Mucosa of rectum (tissue), 2 donors: ENCODE data around the gene WDR4.
"Not testable (repeated sequence)": the region's sequence is repeated elsewhere in the genome, so short reads cannot be mapped to it uniquely, and the experiment has no call there.

Source experiments
- H3K27ac ChIP-seq, 2 donors: one replicate each; pipeline ENCODE4 v1.7.0; 2013; ENCODE audit warnings: inconsistent platforms in 2 of 2, low read depth in 2 of 2, low read length in 2 of 2
- H3K27me3 ChIP-seq, 2 donors: one replicate each; pipeline ENCODE4 v1.7.0; 2013; ENCODE audit warnings: low read length in 2 of 2; ENCODE audit not compliant: control insufficient read depth in 2 of 2, insufficient read depth in 2 of 2
- H3K36me3 ChIP-seq, 2 donors: one replicate each; pipeline ENCODE4 v1.7.0; 2013; ENCODE audit warnings: low read length in 2 of 2; ENCODE audit not compliant: control insufficient read depth in 2 of 2, insufficient read depth in 2 of 2
- H3K4me1 ChIP-seq, 2 donors: one replicate each; pipeline ENCODE4 v1.7.0; 2013; ENCODE audit warnings: low read length in 2 of 2, mild to moderate bottlenecking in 1 of 2; ENCODE audit not compliant: control insufficient read depth in 2 of 2, insufficient read depth in 2 of 2
- H3K4me3 ChIP-seq, 2 donors: one replicate each; pipeline ENCODE4 v1.7.0; 2013; ENCODE audit warnings: low read length in 2 of 2
- H3K9ac ChIP-seq, 2 donors: one replicate each; pipeline ENCODE4 v1.7.0; 2013; ENCODE audit warnings: low read length in 2 of 2, low read depth in 1 of 2, mild to moderate bottlenecking in 1 of 2
- H3K9me3 ChIP-seq, 2 donors: one replicate each; pipeline ENCODE4 v1.7.0; 2013; ENCODE audit warnings: low read length in 2 of 2; ENCODE audit not compliant: control insufficient read depth in 2 of 2
- donor health status: healthy.
- donor health status: Normal muscosa, but diverticular disease.

The WDR4 gene

DNA sequence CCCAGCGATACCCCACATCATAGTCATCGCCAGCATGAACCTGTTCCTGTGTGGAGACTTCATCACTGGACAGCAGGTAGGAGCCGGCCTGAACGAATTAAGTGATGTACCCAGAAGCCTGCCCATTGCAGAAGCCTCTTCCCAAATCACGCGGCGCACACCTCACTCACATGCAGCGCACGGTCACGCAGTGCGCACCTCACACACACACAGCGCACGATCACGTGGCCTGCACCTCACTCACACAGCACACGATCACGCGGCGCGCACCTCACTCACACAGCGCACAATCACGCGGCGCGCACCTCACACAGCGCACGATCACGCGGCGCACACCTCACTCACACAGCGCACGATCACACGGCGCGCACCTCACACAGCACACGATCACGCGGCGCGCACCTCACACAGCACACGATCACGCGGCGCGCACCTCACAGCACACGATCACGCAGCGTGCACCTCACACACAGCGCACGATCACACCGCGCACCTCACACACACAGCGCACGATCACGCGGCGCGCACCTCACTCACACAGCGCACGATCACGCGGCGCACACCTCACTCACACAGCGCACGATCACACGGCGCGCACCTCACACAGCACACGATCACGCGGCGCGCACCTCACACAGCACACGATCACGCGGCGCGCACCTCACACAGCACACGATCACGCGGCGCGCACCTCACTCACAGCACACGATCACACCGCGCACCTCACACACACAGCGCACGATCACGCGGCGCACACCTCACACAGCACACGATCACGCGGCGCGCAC lies 31.0 kb downstream of the WDR4 start:
- H3K9me3 ChIP-seq, H3K27ac ChIP-seq, H3K9ac ChIP-seq, H3K27me3 ChIP-seq, H3K4me3 ChIP-seq, H3K4me1 ChIP-seq: not testable (repeated sequence)
- H3K36me3 ChIP-seq = peaks cover 46 to 63% of the 10 kb centered on the region in 2 donors

DNA sequence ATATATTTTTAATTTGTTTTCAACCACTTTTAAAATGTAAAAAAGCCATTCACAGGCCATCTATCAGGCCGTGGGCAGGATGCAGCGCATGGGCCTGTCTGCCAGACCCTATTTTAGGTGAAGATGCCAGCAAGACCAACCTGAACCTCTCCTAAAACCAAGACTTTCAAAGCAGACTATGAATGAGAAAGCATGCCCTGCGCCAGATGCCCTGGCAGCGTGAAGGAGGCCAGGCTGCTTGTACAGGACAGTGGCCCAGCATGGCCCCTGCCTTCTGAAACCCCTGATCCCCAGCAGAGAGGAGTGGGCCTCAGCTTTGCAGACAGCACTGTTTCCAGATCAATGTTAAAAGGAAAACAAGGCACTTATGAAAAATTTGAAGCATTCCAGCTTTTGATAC lies 31.6 kb downstream of the WDR4 start:
- Histone ChIP-seq H3K4me3 (no peak overlapping the region), H3K27ac (no peak overlapping the region), H3K36me3 (peaks cover 44 to 61% of the 10 kb centered on the region in 2 donors), H3K27me3 (no peaks in the 10 kb centered on the region), H3K9me3 (no peaks in the 10 kb centered on the region), H3K4me1 (no peaks in the 10 kb centered on the region), H3K9ac (no peak overlapping the region)

DNA sequence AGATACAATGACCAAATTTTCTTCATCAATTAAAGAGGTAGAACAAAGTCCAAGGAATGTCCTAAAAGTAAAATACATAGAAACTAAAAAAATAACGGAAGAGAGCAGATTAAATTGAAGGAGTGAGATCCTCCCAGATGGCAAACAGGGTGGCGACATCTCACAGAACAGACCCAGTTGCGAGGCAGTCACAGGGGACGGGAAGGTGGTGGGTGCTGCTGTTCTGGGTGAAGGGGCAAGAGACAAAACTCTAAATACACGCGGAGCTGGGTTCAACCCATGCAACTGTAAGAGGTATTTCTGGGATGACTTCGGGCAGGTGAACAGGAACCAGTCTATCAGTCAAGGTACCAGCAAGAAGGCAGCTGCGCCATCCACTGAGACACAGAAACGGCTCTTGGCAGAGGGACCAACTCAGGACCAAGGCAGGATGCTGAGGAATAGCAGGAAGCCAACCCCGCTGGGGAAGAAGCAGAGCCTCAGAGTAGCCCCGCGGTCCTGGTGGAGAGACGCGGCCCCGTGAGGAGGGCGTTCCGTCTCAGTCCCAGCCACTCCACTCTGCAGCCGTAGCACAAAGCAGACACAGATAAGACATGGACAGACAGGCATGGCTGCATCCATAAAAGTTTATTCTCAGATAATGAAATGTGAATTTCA lies 32.2 kb downstream of the WDR4 start:
- no peak overlapping the region for H3K9ac ChIP-seq
- no peaks in the 10 kb centered on the region for H3K27me3 ChIP-seq
- no peak overlapping the region for H3K4me3 ChIP-seq
- no peaks in the 10 kb centered on the region for H3K9me3 ChIP-seq
- H3K36me3 ChIP-seq = peaks cover 48 to 61% of the 10 kb centered on the region in 2 donors
- no peaks in the 10 kb centered on the region for H3K4me1 ChIP-seq
- no peak overlapping the region for H3K27ac ChIP-seq

DNA sequence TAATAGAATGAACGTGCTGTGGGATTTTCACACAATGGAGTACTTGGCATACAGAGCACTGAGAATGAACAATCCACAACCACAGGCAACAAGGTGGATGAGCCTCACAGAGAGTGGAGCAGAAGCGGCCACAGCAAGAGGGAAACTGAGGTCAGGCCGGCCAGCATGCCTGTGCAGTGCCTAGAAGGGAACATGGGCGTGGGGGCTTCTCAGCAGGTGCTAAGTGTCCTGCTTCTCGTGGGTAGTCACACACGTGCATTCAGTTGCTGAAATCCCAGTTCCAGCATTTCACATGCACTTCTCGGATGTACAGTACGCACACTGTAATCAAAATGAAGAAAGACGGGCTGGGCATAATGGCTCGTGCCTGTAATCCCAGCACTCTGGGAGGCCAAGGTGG lies 33.1 kb downstream of the WDR4 start:
- peaks cover 46 to 56% of the 10 kb centered on the region in 2 donors for H3K36me3 ChIP-seq
- no peaks in the 10 kb centered on the region for H3K4me1 ChIP-seq
- H3K27me3 ChIP-seq = no peaks in the 10 kb centered on the region
- H3K27ac ChIP-seq = no peak overlapping the region
- no peak overlapping the region for H3K4me3 ChIP-seq
- H3K9ac ChIP-seq = no peak overlapping the region
- H3K9me3 ChIP-seq = no peaks in the 10 kb centered on the region

DNA sequence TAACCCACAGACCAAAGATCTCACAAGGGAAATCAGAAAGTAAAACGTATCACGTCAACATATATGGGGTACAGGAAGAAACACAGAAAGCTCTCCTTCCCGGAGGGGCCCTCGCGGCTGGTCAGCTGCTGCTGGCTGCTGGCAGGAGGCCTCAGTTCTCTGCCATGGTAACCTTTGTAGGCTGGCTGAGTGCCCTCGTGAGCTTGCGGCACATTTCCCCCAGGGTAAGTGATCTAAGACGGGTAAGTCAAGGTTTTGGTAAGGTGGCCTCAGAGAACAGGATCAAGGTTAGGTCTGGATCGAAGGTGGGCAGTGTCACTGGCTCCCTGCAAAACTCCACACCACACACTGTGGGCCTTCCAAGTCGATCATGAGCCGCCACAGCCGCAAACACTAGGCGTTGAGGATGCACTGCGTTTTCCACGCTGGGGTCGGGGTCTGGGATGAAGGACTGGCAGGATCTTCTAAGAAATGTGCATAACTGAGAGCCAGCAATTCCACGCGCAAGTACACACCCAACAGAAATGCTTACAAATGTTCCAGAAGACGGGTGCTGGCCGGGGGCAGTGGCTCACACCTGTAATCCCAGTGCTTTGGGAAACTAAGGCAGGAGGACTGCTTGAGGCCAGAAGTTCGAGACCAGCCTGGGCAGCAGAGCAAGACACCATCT lies 33.9 kb downstream of the WDR4 start:
- Histone ChIP-seq H3K4me1 (no peaks in the 10 kb centered on the region), H3K27ac (no peak overlapping the region), H3K4me3 (no peak overlapping the region), H3K9me3 (no peaks in the 10 kb centered on the region), H3K9ac (no peak overlapping the region), H3K27me3 (no peaks in the 10 kb centered on the region), H3K36me3 (peaks cover 47 to 60% of the 10 kb centered on the region in 2 donors)

DNA sequence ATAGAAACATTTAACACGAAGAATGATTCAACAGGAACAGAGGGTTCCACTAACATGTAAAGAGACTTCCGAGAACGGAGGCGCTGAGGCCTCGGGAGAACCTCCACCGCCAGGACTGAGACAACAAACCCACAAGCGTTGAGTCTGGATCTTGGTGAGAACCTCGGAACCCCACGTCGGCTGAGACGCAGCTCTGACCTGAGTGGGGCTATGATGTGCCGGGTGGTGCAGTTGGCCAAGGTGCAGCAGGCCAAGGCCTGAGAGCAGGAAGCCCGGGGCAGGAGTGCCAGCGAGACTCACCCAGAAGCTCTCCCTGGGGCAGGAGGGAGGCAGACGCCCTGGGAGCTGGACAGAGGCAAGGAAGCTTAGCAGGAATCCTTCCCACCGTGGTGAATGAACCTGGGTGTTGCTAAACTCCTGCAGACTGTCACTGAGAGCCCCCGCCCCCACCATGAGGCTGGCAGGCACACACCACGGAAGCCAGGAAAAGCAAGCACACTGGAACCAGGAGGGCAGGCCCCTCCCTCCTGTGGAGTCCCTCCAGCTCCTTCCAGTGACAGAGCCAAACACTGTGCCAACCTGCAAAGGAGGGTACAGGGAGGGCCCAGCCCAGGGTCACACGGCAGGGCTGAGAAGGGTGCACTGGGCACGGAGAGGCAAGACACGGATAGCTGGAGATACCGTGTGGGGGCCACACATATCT lies 34.8 kb downstream of the WDR4 start:
- Histone ChIP-seq H3K9me3 (no peaks in the 10 kb centered on the region), H3K4me1 (no peaks in the 10 kb centered on the region), H3K27me3 (no peaks in the 10 kb centered on the region), H3K9ac (no peak overlapping the region), H3K4me3 (no peak overlapping the region), H3K27ac (no peak overlapping the region), H3K36me3 (peaks cover 41 to 56% of the 10 kb centered on the region in 2 donors)

DNA sequence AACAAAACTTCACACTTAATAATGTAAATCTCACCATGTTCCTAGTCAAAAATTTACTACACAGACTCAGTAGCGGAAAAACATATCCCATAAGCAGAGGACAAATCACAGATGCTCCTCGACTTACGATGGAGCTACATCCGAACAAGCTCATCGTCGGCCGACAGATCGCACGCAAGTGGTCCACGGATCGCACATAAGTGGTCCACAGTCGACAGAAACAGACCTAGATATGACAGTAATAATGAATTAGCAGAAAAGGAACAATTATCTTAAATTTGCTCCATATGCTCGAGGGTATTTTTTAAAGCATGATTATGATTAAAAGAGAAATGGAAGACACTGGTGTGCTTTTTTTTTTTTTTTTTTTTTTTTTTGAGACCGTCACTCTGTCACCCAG lies 36.3 kb downstream of the WDR4 start:
- Histone ChIP-seq H3K27ac (no peak overlapping the region), H3K4me3 (no peak overlapping the region), H3K9ac (no peak overlapping the region), H3K36me3 (peaks cover 32 to 49% of the 10 kb centered on the region in 2 donors), H3K9me3 (no peaks in the 10 kb centered on the region), H3K27me3 (no peaks in the 10 kb centered on the region), H3K4me1 (no peaks in the 10 kb centered on the region)

DNA sequence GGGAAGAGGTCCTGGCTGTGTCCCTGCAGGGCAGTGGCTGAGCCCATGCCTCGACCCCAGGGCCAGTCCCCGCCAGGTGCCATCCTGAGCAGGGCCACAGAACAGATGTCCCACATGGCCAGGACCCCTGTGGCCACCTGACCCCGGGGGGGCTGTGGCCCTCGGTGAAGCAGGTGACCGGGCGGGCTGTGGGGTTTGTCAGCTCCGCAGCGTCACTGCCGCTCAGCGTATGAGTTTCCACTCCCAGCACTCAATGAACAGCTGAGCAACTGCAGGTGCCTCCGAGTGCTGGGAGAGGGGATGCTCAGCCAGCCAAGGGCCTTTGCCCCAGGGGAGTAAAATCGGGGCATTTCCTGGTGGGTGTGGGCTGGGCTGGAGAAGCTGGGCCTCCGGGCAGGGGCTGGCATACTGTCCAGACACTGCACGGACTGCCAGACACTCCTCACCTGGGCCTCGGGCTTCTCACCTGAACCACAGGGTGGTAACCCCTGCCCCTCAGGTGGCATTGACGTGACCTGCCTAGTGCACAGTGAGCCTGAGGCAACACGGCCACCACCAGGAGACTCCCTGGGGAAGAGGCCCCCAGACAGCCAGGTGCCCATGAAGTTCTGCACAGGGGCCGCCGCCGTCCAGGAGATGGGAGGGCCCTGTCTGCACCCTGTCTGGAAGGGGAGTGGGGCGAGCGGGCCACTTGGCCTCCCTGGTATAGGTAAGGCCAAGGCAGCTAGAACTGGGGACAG lies 37.3 kb downstream of the WDR4 start:
- H3K36me3 ChIP-seq = peaks cover 32 to 46% of the 10 kb centered on the region in 2 donors
- H3K27ac ChIP-seq, H3K4me1 ChIP-seq, H3K27me3 ChIP-seq, H3K9me3 ChIP-seq, H3K4me3 ChIP-seq, H3K9ac ChIP-seq: not testable (repeated sequence)

DNA sequence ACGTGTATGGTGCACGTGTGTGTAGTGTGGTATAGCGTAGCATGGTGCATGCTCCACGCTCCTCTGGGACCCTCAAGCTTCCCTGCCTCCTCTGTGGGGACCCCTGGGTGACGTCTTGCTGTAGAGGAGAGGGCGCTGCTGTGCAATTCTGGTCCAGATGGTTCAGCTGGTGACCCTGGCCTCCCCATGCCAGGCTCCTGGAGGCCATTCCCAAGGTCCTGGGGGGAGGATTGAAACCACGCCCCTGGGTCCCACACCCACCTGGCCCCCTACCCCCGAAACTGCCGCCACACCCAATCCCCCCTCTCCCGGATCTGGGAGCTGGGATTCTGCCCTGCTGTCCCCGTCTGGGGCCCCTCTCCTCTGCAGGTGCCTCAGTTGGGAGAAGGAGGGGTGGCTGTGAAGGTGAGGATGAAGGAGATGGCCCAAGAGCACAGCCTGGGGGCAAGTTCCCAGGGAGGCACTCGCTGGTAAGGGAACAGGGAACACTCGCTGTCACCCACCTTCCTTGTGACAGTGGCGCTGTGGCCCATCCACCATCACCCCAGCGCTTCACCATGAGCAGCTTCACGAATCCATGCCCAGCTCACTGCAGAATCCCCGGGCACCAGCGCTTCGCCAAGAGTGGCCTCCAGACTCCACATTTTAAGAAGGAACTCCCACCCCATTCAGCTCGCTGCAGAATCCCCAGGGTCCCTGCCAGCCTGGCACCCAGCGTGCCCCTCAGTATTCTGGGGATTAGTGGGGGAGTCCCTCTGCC lies 38.0 kb downstream of the WDR4 start:
- Histone ChIP-seq H3K27ac (no peak overlapping the region), H3K9ac (no peak overlapping the region), H3K27me3 (no peaks in the 10 kb centered on the region), H3K4me1 (no peaks in the 10 kb centered on the region), H3K4me3 (no peak overlapping the region), H3K9me3 (no peaks in the 10 kb centered on the region), H3K36me3 (peaks cover 32 to 42% of the 10 kb centered on the region in 2 donors)
